Neuronal stem cell (in vitro differentiated cells): ENCODE data around the gene CRABP1.
A peak's percentile ranks its signal among the peaks of the same experiment; 100 is the strongest.

Source experiments
- DNase-seq: peaks from one replicate; pipeline ENCODE4 v3.0.0-alpha.2; 2013; ENCODE audit warnings: low spot score
- H2AFZ ChIP-seq: one replicate; pipeline ENCODE4 v1.6.1; 2013; ENCODE audit warnings: mild to moderate bottlenecking, low read length, inconsistent platforms
- H2AK5ac ChIP-seq: 2 replicates; pipeline ENCODE4 v1.6.1; 2013; ENCODE audit warnings: low read depth, mild to moderate bottlenecking, inconsistent platforms, low read length, moderate library complexity, mixed read lengths
- H2BK120ac ChIP-seq: 2 replicates; pipeline ENCODE4 v1.6.1; 2013; ENCODE audit warnings: low read depth, mild to moderate bottlenecking, inconsistent platforms, low read length, moderate library complexity, mixed read lengths
- H2BK12ac ChIP-seq: one replicate; pipeline ENCODE4 v1.6.1; 2013; ENCODE audit warnings: low read length, inconsistent platforms
- H2BK15ac ChIP-seq: 2 replicates; pipeline ENCODE4 v1.6.1; 2013; ENCODE audit warnings: mild to moderate bottlenecking, low read length, inconsistent platforms, mixed read lengths
- H2BK5ac ChIP-seq: one replicate; pipeline ENCODE4 v1.6.1; 2013; ENCODE audit warnings: inconsistent platforms, mild to moderate bottlenecking, low read length, moderate library complexity
- H3K14ac ChIP-seq: one replicate; pipeline ENCODE4 v1.6.1; 2013; ENCODE audit warnings: low read length, inconsistent platforms
- H3K18ac ChIP-seq: 2 replicates; pipeline ENCODE4 v1.6.1; 2013; ENCODE audit warnings: low read length, inconsistent platforms
- H3K23ac ChIP-seq: 2 replicates; pipeline ENCODE4 v1.6.1; 2013; ENCODE audit warnings: low read depth, mild to moderate bottlenecking, mixed read lengths, low read length, inconsistent platforms; ENCODE audit not compliant: poor library complexity
- H3K27ac ChIP-seq: replicated peaks from 3 replicates; pipeline ENCODE4 v1.5.1; 2013; ENCODE audit warnings: low read length, inconsistent platforms
- H3K27me3 ChIP-seq, 3 experiments: 2 replicates each; pipeline ENCODE4 v1.6.1; 2013; ENCODE audit warnings: low read length in 3 of 3, mild to moderate bottlenecking in 2 of 3, inconsistent platforms in 1 of 3, low read depth in 1 of 3, mixed read lengths in 1 of 3, moderate library complexity in 1 of 3; ENCODE audit not compliant: control insufficient read depth in 3 of 3, insufficient read depth in 3 of 3
- H3K36me3 ChIP-seq, 2 donors: replicated peaks in 1 of 2; 2 replicates each; pipeline ENCODE4 v1.6.1; 2013; ENCODE audit warnings: low read length in 2 of 2; ENCODE audit not compliant: control insufficient read depth in 2 of 2, insufficient read depth in 2 of 2
- H3K4ac ChIP-seq: 2 replicates; pipeline ENCODE4 v1.6.1; 2013; ENCODE audit warnings: inconsistent platforms, mild to moderate bottlenecking, low read length, moderate library complexity
- H3K4me1 ChIP-seq, 2 donors: 1 replicate in 1 of 2; 2 replicates in 1 of 2; pipeline ENCODE4 v1.6.1; 2013; ENCODE audit warnings: low read length in 2 of 2, low read depth in 1 of 2; ENCODE audit not compliant: control insufficient read depth in 2 of 2, insufficient read depth in 1 of 2
- H3K4me2 ChIP-seq: one replicate; pipeline ENCODE4 v1.6.1; 2013; ENCODE audit warnings: mild to moderate bottlenecking, low read length, inconsistent platforms; ENCODE audit not compliant: insufficient read depth, poor library complexity, severe bottlenecking
- H3K4me3 ChIP-seq, 2 donors: 2 replicates each; pipeline ENCODE4 v1.5.1; 2013; ENCODE audit warnings: low read length in 2 of 2, mild to moderate bottlenecking in 2 of 2, inconsistent platforms in 1 of 2, moderate library complexity in 1 of 2
- H3K79me1 ChIP-seq: one replicate; pipeline ENCODE4 v1.6.1; 2013; ENCODE audit warnings: low read depth, mild to moderate bottlenecking, inconsistent platforms, low read length, moderate library complexity
- H3K9ac ChIP-seq: one replicate; pipeline ENCODE4 v1.6.1; 2013; ENCODE audit warnings: mild to moderate bottlenecking, low read depth, low read length, inconsistent platforms; ENCODE audit not compliant: poor library complexity
- H3K9me3 ChIP-seq, 2 donors: replicated peaks in 1 of 2; 2 replicates each; pipeline versions ENCODE3 to v1.6.1; 2013; ENCODE audit warnings: low read length in 2 of 2, mild to moderate bottlenecking in 2 of 2, inconsistent platforms in 1 of 2, low read depth in 1 of 2, mixed read lengths in 1 of 2, moderate library complexity in 1 of 2; ENCODE audit not compliant: control insufficient read depth in 2 of 2, insufficient read depth in 1 of 2
- H4K8ac ChIP-seq: one replicate; pipeline ENCODE4 v1.6.1; 2013; ENCODE audit warnings: low read depth, mild to moderate bottlenecking, inconsistent platforms, low read length, moderate library complexity
- H4K91ac ChIP-seq: one replicate; pipeline ENCODE4 v1.6.1; 2013; ENCODE audit warnings: low read length, low read depth, mild to moderate bottlenecking, inconsistent platforms; ENCODE audit not compliant: poor library complexity
- WGBS, 2 donors: extraction: QIAGEN DNeasy Blood & Tissue Kit; methylation state at CpG; one replicate each; pipeline ENCODE4 v1.1.7; 2013; ENCODE audit warnings: missing lambda C conversion rate in 2 of 2, mixed read lengths in 1 of 2; ENCODE audit not compliant: insufficient read length in 2 of 2, insufficient replicate concordance in 1 of 2; ENCODE audit errors: extremely low coverage in 2 of 2; 5-methylcytosine and 5-hydroxymethylcytosine counted together

Gene CRABP1

DNA sequence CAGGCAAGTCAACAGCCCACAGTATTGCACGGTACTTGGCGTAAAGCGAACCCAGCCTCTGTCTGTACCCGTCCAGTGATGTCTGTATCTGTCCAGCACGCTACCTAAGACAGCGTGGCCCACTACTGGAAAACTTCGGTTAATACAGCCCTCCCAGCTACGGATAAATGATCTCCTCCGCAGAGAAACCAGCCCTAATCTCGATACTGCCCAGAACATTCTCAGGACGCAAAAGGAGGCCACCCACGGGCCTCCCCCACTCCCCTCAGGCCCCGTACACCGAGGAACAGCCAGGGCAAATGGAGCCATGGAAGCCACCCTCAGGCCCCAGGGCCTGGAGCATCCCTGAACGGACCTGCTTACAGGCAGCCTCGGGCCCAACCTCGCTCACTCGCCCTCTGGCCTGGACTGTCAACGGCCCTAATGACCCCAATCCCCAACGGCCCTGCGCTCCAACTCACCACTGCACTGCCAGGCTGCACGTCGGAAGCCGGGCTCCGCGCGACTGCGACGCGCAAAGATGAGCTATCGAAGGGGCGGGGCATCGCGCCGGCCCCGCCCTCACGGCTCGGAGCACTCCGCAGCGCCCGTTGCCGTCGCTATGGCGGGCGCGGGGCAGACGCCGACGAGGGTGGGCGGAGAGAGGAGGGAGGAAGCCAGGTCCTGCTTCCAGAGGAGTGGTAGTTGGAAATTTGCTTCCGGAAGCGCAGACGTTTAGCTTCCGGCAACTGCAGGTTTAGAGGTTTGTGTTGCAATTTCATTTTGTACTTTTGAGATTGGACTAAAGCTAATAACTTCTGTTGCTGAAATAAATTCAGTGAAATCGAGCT is 40.8 kb upstream of the CRABP1 start, which contains the start of gene SKIC8:
SKIC8 (minus strand) TSS at position 509 of the 830 bp plus-strand sequence. CDS start 3,923 bp downstream, outside the sequence.
- H3K36me3 ChIP-seq, result peaks cover 0 to 12% of the 10 kb centered on the region in 2 donors
- H3K14ac ChIP-seq, result no peak within 1 kb of the TSS
- no peak within 1 kb of the TSS for H4K91ac ChIP-seq
- no peak within 1 kb of the TSS for H2BK5ac ChIP-seq
- peak within 1 kb of the TSS; percentile 19 for H3K27ac ChIP-seq
- H3K4me2 ChIP-seq, result peak within 1 kb of the TSS; percentile 72
- peak within 1 kb of the TSS; percentile 87 for H2AFZ ChIP-seq
- H4K8ac ChIP-seq, result peak within 1 kb of the TSS; percentile 74
- H3K79me1 ChIP-seq, result no peaks in the 10 kb centered on the region
- peak; percentile 89 for DNase-seq
- H3K18ac ChIP-seq, result peak within 1 kb of the TSS; percentile 92
- H3K27me3 ChIP-seq, result no peaks in the 10 kb centered on the region
- H3K4me1 ChIP-seq, result peaks cover 0 to 2% of the 10 kb centered on the region in 2 donors
- no peak within 1 kb of the TSS for H3K4ac ChIP-seq
- no peak within 1 kb of the TSS for H2BK12ac ChIP-seq
- no peak within 1 kb of the TSS for H2BK15ac ChIP-seq
- H3K9me3 ChIP-seq, result no peaks in the 10 kb centered on the region
- H3K4me3 ChIP-seq, result peak within 1 kb of the TSS; percentile 85 to 94
- H2AK5ac ChIP-seq, result peak within 1 kb of the TSS; percentile 23
- H3K23ac ChIP-seq, result peak within 1 kb of the TSS; percentile 94
- no CpG with 5 or more reads among the region's 55 CpGs for WGBS, 2 donors
- no peak within 1 kb of the TSS for H2BK120ac ChIP-seq
- peak within 1 kb of the TSS; percentile 93 for H3K9ac ChIP-seq

DNA sequence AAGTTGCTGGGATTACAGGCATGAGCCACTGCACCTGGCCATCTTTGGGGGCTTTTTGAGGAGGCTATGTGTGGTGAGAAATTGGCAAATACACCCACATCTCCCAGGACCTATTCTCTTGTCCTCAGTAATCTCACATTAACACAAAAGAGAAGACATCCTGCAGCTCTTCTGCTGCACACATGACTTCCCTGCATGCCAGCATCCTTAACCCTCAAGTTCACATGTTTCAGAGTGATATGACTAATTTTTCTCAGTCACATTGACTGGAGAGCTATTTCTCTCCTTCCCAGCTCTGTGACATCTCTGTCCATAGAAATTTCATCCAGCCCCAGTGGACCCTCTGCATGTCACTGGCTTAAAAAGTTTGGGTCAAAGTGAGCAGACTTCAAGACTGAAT is 38.8 kb upstream of the CRABP1 start:
- no peaks in the 10 kb centered on the region for H3K9me3 ChIP-seq
- no peak overlapping the region for H2BK5ac ChIP-seq
- H3K14ac ChIP-seq, result no peak overlapping the region
- no peak overlapping the region for H3K4me3 ChIP-seq
- H3K18ac ChIP-seq, result no peak overlapping the region
- H3K4ac ChIP-seq, result no peak overlapping the region
- H2BK12ac ChIP-seq, result no peak overlapping the region
- H3K9ac ChIP-seq, result no peak overlapping the region
- no peaks in the 10 kb centered on the region for H3K79me1 ChIP-seq
- no peak overlapping the region for H3K27ac ChIP-seq
- H2BK120ac ChIP-seq, result no peak overlapping the region
- H4K8ac ChIP-seq, result no peak overlapping the region
- H3K36me3 ChIP-seq, result no peaks in the 10 kb centered on the region
- H2AFZ ChIP-seq, result peak overlapping the region; percentile 24
- H3K4me1 ChIP-seq, result peaks cover 0 to 2% of the 10 kb centered on the region in 2 donors
- H3K27me3 ChIP-seq, result no peaks in the 10 kb centered on the region
- no peak overlapping the region for H3K4me2 ChIP-seq
- no peak for DNase-seq
- H4K91ac ChIP-seq, result no peak overlapping the region
- H3K23ac ChIP-seq, result no peak overlapping the region
- H2AK5ac ChIP-seq, result no peak overlapping the region
- no peak overlapping the region for H2BK15ac ChIP-seq

DNA sequence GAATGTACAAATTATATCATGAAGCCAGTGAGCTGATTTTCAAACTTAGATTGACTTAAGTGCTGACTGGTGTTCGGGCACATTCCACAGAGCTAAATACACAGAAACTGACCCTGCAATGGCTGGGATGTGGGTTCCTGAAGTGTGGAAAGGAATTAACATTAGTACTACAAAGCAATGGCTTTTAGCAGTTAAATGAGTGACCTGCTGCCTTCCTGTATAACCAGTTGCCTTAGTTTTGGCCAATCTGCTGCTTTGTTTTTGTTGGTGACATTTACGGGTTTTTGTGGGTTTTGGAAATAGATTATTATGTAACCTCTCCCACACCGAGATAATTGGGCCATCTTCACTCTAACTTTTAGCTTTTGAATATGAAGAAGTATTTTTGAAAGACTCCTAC is 38.3 kb upstream of the CRABP1 start:
- Histone ChIP-seq H3K23ac (no peak overlapping the region), H3K14ac (no peak overlapping the region), H3K27me3 (no peaks in the 10 kb centered on the region), H3K18ac (no peak overlapping the region), H4K8ac (no peak overlapping the region), H2BK120ac (no peak overlapping the region), H3K4ac (no peak overlapping the region), H4K91ac (no peak overlapping the region), H3K9ac (no peak overlapping the region), H3K9me3 (no peaks in the 10 kb centered on the region), H3K4me1 (peaks cover 0 to 2% of the 10 kb centered on the region in 2 donors), H2AFZ (peak overlapping the region; percentile 24), H3K79me1 (no peaks in the 10 kb centered on the region), H3K36me3 (no peaks in the 10 kb centered on the region), H3K27ac (no peak overlapping the region), H2AK5ac (no peak overlapping the region), H3K4me3 (no peak overlapping the region), H2BK15ac (no peak overlapping the region), H3K4me2 (no peak overlapping the region), H2BK5ac (no peak overlapping the region), H2BK12ac (no peak overlapping the region)
- WGBS, 2 donors, result no CpG with 5 or more reads among the region's 3 CpGs
- no peak for DNase-seq

DNA sequence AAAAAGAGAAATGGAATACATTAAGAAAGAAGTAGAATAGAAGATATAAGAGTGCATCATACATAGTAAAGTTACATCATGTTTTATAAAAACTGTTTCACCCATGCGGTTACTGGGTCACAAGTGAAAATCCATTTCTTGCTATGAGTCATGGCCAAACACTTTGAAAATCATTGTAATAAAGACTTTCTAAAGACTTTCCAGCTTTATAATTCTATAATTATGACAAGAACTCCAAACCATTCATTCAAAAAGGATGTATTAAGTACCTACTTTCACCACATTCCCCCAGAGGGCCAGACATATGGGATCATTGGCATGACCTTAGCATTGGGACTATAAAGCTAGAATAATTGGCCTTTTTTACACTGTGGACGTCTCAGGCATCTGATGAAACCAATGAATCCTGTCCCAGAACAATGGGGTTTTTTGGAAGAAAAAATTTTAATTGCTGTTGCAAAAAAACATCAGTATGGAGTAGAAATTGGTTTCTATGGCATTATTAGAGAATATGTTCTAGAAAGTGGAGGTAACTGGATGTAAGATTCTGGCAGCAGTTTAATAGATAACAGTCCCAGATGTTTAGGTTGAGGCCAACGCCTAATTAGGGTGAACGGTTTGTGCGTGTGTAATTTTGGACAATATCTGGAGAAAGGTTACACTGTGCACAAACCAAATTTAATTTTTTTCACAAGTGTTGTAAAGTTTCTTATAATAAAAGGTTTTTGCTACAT is 37.4 kb upstream of the CRABP1 start:
- Histone ChIP-seq H3K27ac (no peak overlapping the region), H3K4me3 (no peak overlapping the region)
- no CpG with 5 or more reads among the region's 5 CpGs for WGBS, 2 donors

More for the DNA sequence above, 37.4 kb upstream of the CRABP1 start:
- Histone ChIP-seq H4K91ac (no peak overlapping the region), H3K18ac (no peak overlapping the region), H3K4me1 (peaks cover 0 to 2% of the 10 kb centered on the region in 2 donors), H3K4me2 (no peak overlapping the region), H3K9me3 (no peaks in the 10 kb centered on the region), H2AK5ac (no peak overlapping the region), H3K4ac (no peak overlapping the region), H2BK120ac (no peak overlapping the region), H4K8ac (no peak overlapping the region), H3K36me3 (no peaks in the 10 kb centered on the region), H2AFZ (no peak overlapping the region), H3K9ac (no peak overlapping the region), H3K14ac (no peak overlapping the region), H3K79me1 (no peaks in the 10 kb centered on the region), H2BK15ac (no peak overlapping the region), H3K27me3 (no peaks in the 10 kb centered on the region), H2BK12ac (no peak overlapping the region), H2BK5ac (no peak overlapping the region), H3K23ac (no peak overlapping the region)
- no peak for DNase-seq
